CD4-positive, alpha-beta T cell treated with Interleukin-6 at 100 ng/mL for 8 hours (primary cell): ENCODE measurements around the gene RBM20.
A peak's percentile ranks its signal among the peaks of the same experiment; 100 is the strongest.
"Not testable (repeated sequence)": the region's sequence is repeated elsewhere in the genome, so short reads cannot be mapped to it uniquely, and the experiment has no call there.

Experiments used
- DNase-seq: peaks from one replicate; pipeline ENCODE4 v3.0.0-alpha.2; 2020; ENCODE audit warnings: mixed read lengths, low spot score

RBM20 gene

DNA sequence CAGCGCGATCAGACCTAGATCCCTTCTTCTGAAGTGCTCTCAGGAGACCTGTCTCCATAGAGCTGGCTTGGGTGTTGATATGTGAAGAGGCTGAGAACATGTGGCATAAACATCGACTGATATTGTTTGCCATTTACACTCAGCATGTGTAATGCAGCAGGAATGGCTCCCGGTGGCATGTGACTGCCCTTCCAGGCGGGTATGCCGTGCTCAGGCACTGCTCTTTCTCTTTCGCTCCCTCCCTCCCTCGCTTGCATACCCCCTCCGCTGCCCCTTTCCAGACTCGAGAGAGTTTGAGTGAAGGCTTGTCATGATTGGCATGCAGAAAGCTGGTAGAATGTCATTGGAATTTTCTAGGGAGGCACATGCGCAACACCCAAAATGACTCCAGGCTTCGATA, 120.2 kb downstream of the RBM20 start:
- no peak for DNase-seq

DNA sequence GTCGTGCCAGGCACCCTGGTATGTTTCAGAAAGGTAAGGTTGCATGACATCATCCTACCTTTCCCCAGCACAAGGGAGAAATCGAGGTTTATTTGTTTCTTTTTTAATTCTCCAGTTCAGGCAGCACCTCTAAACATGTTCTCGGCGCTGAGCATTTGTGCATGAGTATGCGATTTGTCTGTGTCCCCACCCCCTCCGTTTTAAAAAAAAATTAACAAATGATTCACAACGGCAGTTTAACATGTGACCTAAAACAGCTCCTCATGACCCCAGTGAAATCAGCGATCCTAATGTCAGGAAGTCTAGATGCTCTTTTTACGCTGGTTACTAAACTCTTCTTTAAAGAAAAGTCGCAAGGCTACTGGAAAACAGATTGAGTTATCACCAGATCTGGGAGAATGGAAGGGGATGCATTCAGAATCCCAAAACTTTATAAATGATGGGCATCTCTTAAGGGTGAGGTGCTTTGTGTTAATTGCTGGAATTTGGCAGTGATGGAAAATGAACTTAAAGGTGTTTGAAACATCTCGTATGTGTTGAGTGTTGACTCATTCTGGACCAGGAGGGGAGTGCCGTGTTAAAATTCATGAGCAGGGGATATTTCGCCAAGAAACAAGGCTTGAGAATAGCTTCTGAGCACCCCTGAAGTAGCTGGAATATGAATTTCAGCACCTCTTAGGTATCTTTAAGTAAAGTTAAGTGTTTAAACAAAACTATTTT, 120.8 kb downstream of the RBM20 start:
- no peak for DNase-seq

DNA sequence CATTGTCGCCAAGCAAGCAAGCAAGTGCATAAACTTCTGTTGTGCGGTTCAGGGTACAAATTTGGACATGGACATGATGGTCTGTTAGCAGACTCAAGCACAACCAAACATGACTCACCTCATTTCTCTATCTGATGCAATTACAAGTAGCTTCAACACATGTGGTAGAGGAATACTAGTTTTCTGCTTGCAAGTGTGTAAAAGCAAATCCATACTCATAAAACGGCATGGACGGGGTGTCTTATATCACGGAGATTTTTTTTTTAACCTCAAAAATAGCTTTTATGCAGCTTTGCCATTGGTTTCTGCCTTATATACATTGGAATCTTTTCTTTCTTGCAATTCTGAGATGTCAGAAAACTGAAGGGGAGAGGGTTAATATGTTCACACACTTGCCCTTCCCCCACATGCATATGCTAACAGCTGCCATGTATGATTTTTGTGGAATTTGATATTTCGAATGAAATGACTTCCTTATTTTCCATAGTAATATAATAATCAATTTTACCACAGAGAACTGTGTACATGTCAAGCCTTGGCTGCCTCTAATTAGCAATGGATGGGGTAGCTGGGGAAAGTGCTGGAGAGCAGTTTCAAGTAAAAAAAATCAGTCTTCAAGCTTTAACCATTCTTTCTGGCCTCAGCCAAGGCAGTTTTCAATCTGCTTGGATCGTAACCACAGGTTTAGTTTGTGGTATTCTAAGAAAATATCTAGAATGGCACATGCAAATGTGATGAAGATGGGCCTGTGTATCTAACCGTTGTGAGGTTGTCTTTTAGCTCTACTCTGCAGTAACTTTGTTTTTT, 121.6 kb downstream of the RBM20 start:
- no peak for DNase-seq

DNA sequence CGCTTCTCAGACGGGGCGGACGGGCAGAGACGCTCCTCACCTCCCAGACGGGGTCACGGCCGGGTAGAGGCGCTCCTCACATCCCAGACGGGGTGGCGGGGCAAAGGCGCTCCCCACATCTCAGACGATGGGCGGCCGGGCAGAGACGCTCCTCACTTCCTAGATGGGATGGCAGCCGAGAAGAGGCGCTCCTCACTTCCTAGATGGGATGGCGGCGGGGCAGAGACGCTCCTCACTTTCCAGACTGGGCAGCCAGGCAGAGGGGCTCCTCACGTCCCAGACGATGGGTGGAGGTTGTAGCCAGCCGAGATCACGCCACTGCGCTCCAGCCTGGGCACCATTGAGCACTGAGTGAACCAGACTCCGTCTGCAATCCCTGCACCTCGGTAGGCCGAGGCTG, 123.5 kb downstream of the RBM20 start:
- DNase-seq: not testable (repeated sequence)

DNA sequence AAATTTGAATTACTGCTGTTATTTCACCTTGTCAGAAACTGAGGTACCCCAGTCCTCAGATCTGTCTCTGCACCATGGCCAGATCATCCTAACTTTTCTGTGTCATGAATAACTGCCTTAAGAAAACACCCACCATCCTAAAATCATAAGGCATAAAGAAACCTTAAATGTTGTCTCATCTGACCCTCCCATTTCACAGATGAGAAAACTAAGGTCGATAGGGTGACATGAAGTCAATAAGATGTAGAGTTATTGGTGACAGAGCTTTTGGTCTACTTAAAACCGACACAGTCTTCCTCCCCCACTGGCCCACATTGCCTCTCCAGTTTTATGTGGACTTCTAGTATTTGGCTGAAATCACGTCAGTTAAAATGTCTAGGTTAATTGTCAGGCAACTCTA, 126.1 kb downstream of the RBM20 start:
- no peak for DNase-seq

DNA sequence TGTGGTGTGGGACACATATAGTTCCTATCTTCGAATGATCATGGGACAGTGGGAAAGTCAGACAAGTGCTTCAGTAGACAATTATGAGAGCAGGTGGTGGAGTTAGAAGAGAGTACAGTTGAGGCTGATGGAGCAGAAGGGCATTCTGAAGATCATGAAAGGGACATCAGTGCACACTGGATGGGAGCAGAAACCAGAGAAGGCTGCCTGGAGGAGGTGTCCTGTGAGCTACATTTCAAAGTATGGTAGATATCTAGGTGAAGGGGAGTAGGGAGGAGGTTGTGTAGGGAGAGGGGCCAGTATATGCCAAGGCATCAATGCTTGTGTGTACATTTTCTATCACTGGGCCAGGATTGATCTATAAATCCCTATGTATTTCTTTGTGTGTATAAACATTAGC, 127.3 kb downstream of the RBM20 start:
- DNase-seq: no peak

DNA sequence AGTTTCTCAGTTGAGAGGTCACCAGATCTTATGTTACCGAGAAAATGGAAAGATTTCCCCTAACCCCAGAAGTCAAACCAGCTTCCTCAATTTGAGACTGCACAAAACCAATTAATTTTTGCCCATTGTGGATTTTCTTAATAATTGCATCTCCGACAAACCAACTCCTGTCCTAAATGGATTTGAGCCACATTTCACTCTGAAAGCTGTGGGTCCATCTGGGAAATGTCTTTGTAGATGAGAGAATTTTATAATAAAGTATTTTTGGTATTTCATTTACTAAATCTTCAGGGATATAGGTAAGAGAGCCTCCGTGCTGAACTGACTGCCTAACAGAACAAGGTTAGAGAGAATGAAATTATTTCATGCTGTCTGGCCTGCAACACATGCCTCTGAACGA, 127.9 kb downstream of the RBM20 start:
- DNase-seq: no peak

DNA sequence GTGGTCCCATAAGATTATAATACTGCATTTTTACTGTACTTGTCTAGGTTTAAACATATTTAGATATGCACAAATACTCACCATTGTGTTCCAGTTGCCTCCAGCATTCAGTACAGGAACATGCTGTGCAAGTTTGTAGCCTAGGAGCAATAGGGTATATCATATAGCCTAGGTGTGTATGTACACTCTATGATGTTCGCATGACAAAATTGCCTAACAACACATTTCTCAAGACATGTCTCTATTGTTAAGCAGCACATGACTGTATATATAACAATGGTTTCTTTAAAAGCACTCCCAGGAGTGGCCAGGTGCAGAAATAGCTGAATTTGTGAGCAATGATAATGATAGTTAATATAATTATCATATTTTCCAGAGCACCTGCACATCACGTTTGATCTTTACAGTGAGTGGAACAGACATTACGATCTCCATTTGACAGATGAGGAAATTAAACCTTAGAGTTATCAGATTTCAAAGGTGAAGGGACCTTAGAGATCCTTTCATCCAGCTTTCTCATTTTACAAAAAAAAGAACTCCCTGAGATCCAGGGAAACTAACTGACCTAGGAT, 128.4 kb downstream of the RBM20 start:
- no peak for DNase-seq

DNA sequence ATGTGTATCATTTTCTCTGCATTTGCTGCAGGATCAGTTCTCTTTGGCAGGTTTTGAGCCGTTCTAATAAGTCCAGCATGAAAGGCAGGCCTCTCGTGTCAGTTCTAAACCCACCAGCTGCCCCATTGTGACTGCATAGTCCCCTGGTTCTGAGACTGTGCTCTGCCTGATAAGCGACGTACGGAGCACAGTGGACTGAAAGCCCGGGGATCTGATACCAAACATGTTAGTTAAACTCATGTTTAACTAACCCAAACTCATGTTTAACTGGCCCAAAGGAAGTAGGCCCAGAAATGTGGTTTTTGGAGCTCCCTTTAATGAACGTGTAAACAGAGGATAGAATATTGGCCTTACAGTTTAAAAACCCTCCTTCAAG, 129.5 kb downstream of the RBM20 start:
- no peak for DNase-seq

DNA sequence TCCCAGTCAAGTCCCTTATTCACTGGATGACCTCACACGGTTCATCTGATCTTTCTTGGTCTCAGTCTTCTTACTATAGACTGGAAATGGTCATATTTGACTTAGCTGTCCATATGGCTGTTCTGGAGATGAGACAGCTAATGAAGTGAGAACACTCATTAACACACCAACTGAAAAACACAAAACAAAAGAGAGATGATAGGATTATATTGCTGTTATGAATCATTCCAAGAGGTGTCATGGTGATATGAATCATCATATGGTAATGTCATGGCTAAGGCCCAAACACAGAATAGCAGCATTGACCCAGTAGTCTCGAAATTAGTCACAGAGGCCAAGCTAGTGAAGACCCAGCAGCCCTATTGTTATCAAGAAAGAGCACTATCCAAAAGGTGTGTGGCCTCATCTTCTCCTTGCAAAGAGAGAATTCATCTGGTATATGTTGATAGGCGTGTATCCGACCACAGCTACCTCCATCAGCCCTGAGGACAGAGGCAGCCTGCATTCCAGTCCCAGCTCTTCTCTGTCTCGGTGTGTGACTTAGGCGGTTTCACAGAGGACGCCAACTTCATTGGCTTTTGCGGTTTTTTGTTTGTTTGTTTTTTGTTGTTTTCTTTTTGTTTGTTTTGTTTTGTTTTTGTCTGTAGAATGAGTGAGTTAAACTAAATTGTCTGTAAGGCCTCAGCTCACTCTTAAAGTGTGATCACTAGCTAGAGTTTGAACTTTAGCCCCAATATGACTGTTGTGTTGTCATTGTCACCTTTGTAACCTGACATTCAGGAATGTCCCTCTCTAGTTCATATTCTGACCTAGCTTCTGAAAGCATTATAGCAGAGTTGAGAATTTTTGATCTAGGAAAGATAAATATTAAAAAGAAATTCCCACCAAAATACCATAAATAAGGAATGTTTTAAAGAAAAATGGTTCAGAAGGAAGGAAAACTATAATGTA, 130.2 kb downstream of the RBM20 start:
- peak; percentile 42 for DNase-seq

DNA sequence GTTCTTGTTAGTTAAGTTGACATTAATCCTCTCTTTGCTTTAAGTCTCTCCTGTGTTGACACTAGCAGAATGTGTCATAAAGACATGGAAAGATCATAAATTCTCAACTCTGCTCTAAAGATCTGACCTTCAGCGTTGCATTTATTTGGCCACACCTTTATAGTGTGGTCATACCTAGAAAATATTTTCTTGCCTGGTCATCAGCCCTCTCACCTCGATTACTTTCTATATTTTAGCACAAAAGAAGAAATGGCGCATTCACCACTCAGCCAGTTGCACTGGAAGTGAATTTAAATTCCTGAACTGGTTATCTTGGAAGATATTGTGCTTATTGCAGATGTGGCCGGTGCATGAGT, 130.9 kb downstream of the RBM20 start:
- no peak for DNase-seq

DNA sequence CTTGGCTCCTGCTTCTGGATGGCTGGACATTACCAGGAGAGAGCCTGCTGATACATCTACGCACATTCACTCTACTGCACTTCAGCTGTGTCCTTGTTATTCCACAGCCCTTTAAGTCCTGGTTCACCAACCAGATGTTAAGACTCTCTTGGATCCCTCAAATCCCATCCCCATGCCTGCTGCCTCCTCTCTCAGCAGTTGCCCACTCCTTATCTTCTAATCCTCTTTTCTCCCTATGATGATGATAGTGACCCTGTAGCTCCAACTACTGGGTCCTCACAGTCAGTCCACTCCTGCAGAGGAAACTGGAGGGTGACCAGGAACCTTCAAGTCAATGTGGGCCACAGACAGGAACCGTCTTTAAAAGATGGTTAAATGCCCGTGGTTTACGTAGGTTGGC, 131.3 kb downstream of the RBM20 start:
- no peak for DNase-seq

DNA sequence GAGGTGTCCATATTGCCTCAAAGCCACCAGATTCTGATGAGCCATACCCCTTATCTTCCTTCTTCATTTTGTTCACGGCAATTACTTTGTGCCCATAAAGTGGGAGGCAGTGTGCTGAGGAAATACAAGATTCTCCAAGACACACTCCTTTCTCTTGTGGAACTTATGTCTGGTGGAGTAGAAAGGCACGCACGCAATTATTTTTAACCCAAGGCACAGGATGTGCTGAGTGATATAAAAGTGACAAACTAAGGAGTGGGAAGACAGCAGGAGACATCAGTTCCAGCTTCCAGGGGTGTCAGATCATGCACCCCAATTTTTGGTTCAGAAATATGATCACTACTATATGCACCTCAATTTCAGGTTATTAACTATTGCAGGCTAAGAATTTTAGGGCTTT, 132.9 kb downstream of the RBM20 start:
- no peak for DNase-seq

DNA sequence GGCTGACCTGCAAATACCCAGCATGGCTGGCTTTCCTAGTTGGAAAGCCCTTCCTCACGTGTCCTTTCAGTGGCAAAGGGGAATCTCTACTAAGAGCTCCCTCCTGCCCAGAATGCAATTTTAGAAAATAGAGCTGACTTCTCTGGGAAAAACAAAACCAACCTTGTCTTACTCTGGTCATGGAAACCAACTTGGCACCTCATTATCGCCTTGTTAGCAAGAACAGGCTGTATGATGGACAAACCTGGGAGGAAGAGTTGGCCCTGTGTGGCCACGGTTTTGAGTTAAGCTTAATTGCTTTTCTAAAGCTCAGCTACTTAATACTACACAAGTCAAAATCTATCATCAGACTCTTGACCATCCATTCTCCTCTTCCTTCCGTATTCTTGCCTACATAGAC, 133.5 kb downstream of the RBM20 start:
- no peak for DNase-seq

DNA sequence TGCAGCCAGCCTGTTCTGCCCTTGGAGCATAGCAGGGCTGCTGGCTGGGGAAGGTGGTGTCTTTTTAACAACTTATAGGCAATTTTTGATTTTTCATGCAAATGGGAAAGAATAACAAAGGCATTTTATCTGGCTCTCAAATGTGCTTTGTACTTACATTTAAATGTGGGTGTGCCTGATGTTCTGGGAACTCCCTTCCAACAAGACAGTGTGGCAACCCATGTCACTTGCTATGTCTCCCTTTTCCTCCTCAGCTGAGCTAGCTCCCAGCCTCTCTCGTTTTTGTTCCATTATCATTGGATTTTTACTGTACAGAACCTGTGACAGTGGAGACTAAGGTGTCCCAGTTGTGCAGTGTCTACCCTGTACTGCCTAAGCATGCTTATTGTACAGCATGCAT, 134.1 kb downstream of the RBM20 start:
- no peak for DNase-seq

DNA sequence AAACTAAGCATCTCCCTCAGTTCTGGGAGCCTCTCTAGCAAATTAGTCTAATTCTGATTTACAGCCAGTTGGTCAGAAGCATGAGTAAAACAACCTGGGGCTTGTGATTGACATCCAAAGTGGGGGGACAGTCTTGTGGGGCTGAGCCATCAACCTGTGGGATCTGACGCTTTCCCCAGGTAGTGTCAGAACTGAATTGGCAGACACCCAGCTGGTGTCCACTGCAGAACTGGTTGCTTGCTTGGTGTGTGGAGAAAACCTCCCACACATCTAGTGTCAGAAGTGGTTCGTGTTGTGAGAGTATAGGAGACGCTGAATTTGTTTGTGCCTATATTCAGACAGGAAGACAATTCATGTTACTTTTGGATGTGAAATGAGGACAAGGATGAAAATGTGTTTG, 135.4 kb downstream of the RBM20 start:
- DNase-seq: no peak

DNA sequence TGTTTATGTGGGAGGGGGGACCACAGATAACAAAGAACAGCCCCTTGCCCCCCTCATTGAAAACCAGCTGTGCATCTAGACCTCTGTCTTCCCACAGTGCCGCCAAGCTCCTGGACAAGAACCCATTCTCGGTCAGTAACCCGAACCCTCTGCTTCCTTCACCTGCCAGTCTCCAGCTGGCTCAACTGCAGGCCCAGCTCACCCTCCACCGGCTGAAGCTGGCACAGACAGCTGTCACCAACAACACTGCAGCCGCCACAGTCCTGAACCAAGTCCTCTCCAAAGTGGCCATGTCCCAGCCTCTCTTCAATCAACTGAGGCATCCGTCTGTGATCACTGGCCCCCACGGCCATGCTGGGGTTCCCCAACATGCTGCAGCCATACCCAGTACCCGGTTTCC, 136.6 kb downstream of the RBM20 start:
- DNase-seq: no peak

DNA sequence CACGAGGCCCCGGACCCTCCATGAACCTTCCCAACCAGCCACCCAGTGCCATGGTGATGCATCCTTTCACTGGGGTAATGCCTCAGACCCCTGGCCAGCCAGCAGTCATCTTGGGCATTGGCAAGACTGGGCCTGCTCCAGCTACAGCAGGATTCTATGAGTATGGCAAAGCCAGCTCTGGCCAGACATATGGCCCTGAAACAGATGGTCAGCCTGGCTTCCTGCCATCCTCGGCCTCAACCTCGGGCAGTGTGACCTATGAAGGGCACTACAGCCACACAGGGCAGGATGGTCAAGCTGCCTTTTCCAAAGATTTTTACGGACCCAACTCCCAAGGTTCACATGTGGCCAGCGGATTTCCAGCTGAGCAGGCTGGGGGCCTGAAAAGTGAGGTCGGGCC, 137.0 kb downstream of the RBM20 start:
- DNase-seq: no peak

DNA sequence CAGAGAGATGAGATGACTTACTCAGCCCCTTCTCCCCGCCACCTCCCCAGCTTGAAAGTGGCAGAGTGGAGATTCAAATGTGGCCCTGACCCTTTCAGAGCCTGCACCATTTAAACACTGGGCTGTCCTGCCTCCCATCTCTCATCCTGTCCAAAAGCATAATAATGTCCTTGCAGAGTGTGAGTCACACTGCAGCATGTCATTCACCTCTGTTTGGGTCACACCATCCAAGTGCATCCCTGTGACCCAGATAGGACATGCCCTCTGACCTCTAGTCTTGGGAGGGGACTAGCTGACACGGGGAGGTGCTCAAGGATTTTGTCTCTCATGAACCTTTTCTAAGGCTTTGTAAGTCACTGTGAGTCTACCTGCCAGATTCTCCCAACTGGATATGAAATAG, 138.5 kb downstream of the RBM20 start:
- DNase-seq: no peak

DNA sequence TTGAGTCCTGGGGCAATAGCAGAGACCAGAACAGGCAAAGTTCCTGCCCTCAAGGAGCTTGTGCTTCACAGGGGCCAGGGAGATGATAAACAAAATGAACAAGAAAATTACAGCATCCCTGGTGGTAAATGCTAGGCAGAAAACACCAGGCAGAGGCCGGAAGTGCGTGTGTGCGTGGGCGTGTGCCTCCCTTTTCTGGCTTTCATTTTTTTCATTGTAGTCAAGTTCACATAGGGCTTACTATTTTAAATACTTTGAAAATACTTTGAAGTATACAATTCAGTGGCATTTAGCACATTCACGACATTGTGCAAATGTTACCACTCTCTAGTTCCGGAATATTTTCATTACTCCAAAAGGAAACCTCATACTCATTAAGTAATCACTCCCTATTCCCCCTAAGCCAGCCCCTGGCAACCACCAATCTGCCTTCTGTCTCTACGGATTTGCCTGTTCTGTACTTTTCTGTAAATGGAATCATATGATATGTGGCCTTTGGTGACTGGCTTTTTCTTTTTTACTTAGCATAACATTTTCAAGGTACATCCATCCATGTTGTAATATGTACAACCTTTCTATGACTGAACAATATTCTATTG, 139.5 kb downstream of the RBM20 start:
- peak; percentile 71 for DNase-seq

DNA sequence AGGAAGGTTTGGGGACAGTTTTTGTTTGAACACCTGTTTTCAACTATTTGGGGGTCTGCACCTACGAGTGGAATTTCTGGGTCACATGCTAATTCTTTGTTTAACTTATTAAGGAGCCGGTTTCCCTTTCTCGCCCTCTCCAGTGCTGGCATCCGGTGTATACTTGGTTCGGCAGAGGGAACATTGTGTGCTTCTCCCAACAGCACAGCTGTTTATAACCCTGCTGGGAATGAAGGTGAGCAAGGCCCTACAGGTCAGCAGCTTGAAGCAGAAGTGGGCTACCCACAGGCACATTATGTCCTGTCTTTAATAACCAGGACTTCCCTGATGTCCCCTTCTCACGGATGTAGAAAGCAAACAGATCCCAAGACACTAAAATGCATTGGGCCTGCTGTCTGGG, 140.1 kb downstream of the RBM20 start:
- DNase-seq: no peak

DNA sequence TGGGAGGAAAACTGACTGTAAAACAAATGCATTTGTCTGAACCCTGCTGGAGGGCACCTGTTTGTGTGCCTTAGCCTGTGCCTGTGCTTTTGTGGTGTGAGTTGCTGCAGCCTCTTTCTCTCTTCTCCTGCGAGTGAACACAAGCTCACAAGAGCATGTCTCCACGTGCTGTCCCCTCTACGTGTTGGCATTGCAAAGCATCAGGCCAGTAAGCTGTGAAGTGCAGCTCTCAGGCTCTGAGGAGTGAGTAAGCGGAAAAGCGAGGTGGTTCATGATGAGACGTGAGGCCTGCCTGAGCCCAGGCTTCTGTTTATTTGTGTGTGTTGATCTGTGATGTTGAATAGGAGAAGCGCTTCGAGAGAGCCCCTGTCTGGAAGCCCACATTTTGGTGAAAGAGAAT, 142.0 kb downstream of the RBM20 start:
- no peak for DNase-seq
